ENCODE measurements around the gene ZNF23. TPM values are rescaled to one million over a fixed set of nuclear protein-coding genes. Genes with fewer than 3 reads are reported as not detected.

ZNF23 gene
- total and polyA plus RNA-seq, 4 donors = 10.0 to 13.8 (median 11.7) TPM

GRCh38 chr16:71428385-71428784, 33.7 kb downstream of the ZNF23 start:
- no peaks in the 10 kb centered on the region for H3K36me3 ChIP-seq (ENCODE audit: control insufficient read depth in 1 of 2, insufficient read depth in 2 of 2, low read length in 1 of 2)
- intact Hi-C loops (cut with DNase I) = no loop called here
- no peak overlapping the region for H3K4me3 ChIP-seq (ENCODE audit: low read length in 2 of 2)
- DNase-seq (no peak), ATAC-seq (ENCODE audit: low FRiP score) (no peak)
- peaks cover 2% of the 10 kb centered on the region for H3K9me3 ChIP-seq (ENCODE audit: control insufficient read depth, low read length)
- peaks cover 0 to 1% of the 10 kb centered on the region in 2 donors for H3K27me3 ChIP-seq (ENCODE audit: control insufficient read depth in 1 of 2, insufficient read depth in 2 of 2, low read length in 1 of 2)
- H3K27ac ChIP-seq (ENCODE audit: low read depth in 1 of 2, low read length in 2 of 2) = no peak overlapping the region
- H3K4me1 ChIP-seq (ENCODE audit: control insufficient read depth in 1 of 2, insufficient read depth in 2 of 2, low read length in 2 of 2) = no peaks in the 10 kb centered on the region

GRCh38 chr16:71426880-71427615, 35.0 kb downstream of the ZNF23 start:
- WGBS, 2 donors = 66% methylated on average over 12 of the region's 12 CpGs
- DNase-seq (no peak), ATAC-seq (ENCODE audit: low FRiP score) (no peak)
- intact Hi-C loops (cut with DNase I) = no loop called here
- no peak overlapping the region for H3K4me3 ChIP-seq (ENCODE audit: low read length in 2 of 2)
- no peaks in the 10 kb centered on the region for H3K36me3 ChIP-seq (ENCODE audit: control insufficient read depth in 1 of 2, insufficient read depth in 2 of 2, low read length in 1 of 2)
- no peaks in the 10 kb centered on the region for H3K4me1 ChIP-seq (ENCODE audit: control insufficient read depth in 1 of 2, insufficient read depth in 2 of 2, low read length in 2 of 2)
- peaks cover 2% of the 10 kb centered on the region for H3K9me3 ChIP-seq (ENCODE audit: control insufficient read depth, low read length)
- peaks cover 0 to 1% of the 10 kb centered on the region in 2 donors for H3K27me3 ChIP-seq (ENCODE audit: control insufficient read depth in 1 of 2, insufficient read depth in 2 of 2, low read length in 1 of 2)
- H3K27ac ChIP-seq (ENCODE audit: low read depth in 1 of 2, low read length in 2 of 2) = no peak overlapping the region

DNA sequence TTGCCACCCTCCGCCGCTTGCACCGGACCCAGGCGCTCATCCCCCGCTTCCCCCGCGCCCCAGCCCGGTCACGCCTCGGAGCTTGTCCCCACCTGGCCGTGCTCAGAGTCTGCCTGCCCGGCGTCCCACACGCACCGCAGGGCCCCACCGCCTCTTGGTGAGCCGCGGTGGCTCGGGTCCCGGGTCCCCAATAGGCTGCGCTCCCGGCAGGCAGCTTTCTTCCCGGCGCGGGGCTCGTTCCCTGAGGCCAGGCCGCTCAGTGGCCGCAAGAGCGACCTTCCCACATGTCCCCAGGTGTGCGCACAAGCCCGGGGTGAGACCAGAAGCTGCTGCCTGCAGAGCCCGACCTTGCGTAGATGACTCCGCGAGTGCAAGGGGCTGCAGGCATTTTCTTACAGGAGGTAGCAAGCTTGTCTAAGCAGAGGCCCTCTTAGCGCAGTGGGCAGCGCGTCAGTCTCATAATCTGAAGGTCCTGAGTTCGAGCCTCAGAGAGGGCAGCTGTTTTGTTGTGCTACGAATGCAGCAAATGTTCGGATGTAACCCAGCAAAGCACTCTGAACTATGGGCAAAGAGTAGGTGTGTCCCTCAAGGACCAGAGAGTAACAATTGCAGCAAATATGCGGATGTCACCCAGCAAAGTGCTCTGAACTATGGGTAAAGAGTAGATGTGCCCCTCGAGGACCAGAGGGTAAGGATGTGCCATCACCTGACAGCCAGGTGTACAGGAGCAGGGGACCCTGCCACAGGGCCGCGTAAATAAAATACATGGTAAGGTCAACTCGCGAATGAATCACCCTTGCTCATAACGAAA, 35.8 kb downstream of the ZNF23 start:
- Histone ChIP-seq H3K27ac (ENCODE audit: low read depth in 1 of 2, low read length in 2 of 2) (no peak overlapping the region), H3K36me3 (ENCODE audit: control insufficient read depth in 1 of 2, insufficient read depth in 2 of 2, low read length in 1 of 2) (no peaks in the 10 kb centered on the region), H3K9me3 (ENCODE audit: control insufficient read depth, low read length) (peaks cover 2% of the 10 kb centered on the region), H3K4me3 (ENCODE audit: low read length in 2 of 2) (no peak overlapping the region), H3K4me1 (ENCODE audit: control insufficient read depth in 1 of 2, insufficient read depth in 2 of 2, low read length in 2 of 2) (no peaks in the 10 kb centered on the region), H3K27me3 (ENCODE audit: control insufficient read depth in 1 of 2, insufficient read depth in 2 of 2, low read length in 1 of 2) (peaks cover 0 to 1% of the 10 kb centered on the region in 2 donors)
- no peak for ATAC-seq (ENCODE audit: low FRiP score)
- intact Hi-C loops (cut with DNase I) = no loop called here
- WGBS, 2 donors = 2% methylated on average over 46 to 48 of the region's 48 CpGs
- DNase-seq = peak in 1 of 2 donors; percentile 10

- Histone ChIP-seq H3K4me1 (ENCODE audit: control insufficient read depth in 1 of 2, insufficient read depth in 2 of 2, low read length in 2 of 2) (no peaks in the 10 kb centered on the region), H3K27me3 (ENCODE audit: control insufficient read depth in 1 of 2, insufficient read depth in 2 of 2, low read length in 1 of 2) (peaks cover 0 to 1% of the 10 kb centered on the region in 2 donors), H3K36me3 (ENCODE audit: control insufficient read depth in 1 of 2, insufficient read depth in 2 of 2, low read length in 1 of 2) (no peaks in the 10 kb centered on the region), H3K4me3 (ENCODE audit: low read length in 2 of 2) (no peak overlapping the region), H3K27ac (ENCODE audit: low read depth in 1 of 2, low read length in 2 of 2) (no peak overlapping the region), H3K9me3 (ENCODE audit: control insufficient read depth, low read length) (peaks cover 2% of the 10 kb centered on the region)
- DNase-seq (no peak), ATAC-seq (ENCODE audit: low FRiP score) (no peak)
- intact Hi-C loops (cut with DNase I) = no loop called here
- WGBS, 2 donors = 0 to 4% methylated on average over 18 of the region's 18 CpGs
These were observed 36.3 kb downstream of the ZNF23 start for GRCh38 chr16:71425746-71426068.

- no peak for DNase-seq
- H3K4me3 ChIP-seq (ENCODE audit: low read length in 2 of 2) = no peak overlapping the region
- ATAC-seq (ENCODE audit: low FRiP score) = no peak
- no peaks in the 10 kb centered on the region for H3K36me3 ChIP-seq (ENCODE audit: control insufficient read depth in 1 of 2, insufficient read depth in 2 of 2, low read length in 1 of 2)
- peaks cover 5% of the 10 kb centered on the region for H3K9me3 ChIP-seq (ENCODE audit: control insufficient read depth, low read length)
- no peaks in the 10 kb centered on the region for H3K4me1 ChIP-seq (ENCODE audit: control insufficient read depth in 1 of 2, insufficient read depth in 2 of 2, low read length in 2 of 2)
- no peaks in the 10 kb centered on the region for H3K27me3 ChIP-seq (ENCODE audit: control insufficient read depth in 1 of 2, insufficient read depth in 2 of 2, low read length in 1 of 2)
- intact Hi-C loops (cut with DNase I) = no loop called here
- no peak overlapping the region for H3K27ac ChIP-seq (ENCODE audit: low read depth in 1 of 2, low read length in 2 of 2)
- WGBS, 2 donors = 60 to 71% methylated on average over 6 of the region's 6 CpGs
These were observed 37.4 kb downstream of the ZNF23 start for GRCh38 chr16:71424626-71425025.

GRCh38 chr16:71423865-71424264, 38.2 kb downstream of the ZNF23 start:
- ATAC-seq (ENCODE audit: low FRiP score) (no peak), DNase-seq (no peak)
- Histone ChIP-seq H3K27me3 (ENCODE audit: control insufficient read depth in 1 of 2, insufficient read depth in 2 of 2, low read length in 1 of 2) (no peaks in the 10 kb centered on the region), H3K4me3 (ENCODE audit: low read length in 2 of 2) (no peak overlapping the region), H3K36me3 (ENCODE audit: control insufficient read depth in 1 of 2, insufficient read depth in 2 of 2, low read length in 1 of 2) (no peaks in the 10 kb centered on the region), H3K4me1 (ENCODE audit: control insufficient read depth in 1 of 2, insufficient read depth in 2 of 2, low read length in 2 of 2) (no peaks in the 10 kb centered on the region), H3K27ac (ENCODE audit: low read depth in 1 of 2, low read length in 2 of 2) (no peak overlapping the region), H3K9me3 (ENCODE audit: control insufficient read depth, low read length) (peaks cover 5% of the 10 kb centered on the region)
- 74 to 84% methylated on average over 7 of the region's 7 CpGs for WGBS, 2 donors
- intact Hi-C loops (cut with DNase I) = no loop called here

- WGBS, 2 donors = 67 to 75% methylated on average over 2 of the region's 2 CpGs
- ATAC-seq (ENCODE audit: low FRiP score) (no peak), DNase-seq (no peak)
- Histone ChIP-seq H3K27me3 (ENCODE audit: control insufficient read depth in 1 of 2, insufficient read depth in 2 of 2, low read length in 1 of 2) (no peaks in the 10 kb centered on the region), H3K27ac (ENCODE audit: low read depth in 1 of 2, low read length in 2 of 2) (no peak overlapping the region), H3K4me1 (ENCODE audit: control insufficient read depth in 1 of 2, insufficient read depth in 2 of 2, low read length in 2 of 2) (no peaks in the 10 kb centered on the region), H3K4me3 (ENCODE audit: low read length in 2 of 2) (no peak overlapping the region), H3K9me3 (ENCODE audit: control insufficient read depth, low read length) (peaks cover 5% of the 10 kb centered on the region), H3K36me3 (ENCODE audit: control insufficient read depth in 1 of 2, insufficient read depth in 2 of 2, low read length in 1 of 2) (no peaks in the 10 kb centered on the region)
- intact Hi-C loops (cut with DNase I) = no loop called here
These were observed 39.0 kb downstream of the ZNF23 start for GRCh38 chr16:71423016-71423415.

DNA sequence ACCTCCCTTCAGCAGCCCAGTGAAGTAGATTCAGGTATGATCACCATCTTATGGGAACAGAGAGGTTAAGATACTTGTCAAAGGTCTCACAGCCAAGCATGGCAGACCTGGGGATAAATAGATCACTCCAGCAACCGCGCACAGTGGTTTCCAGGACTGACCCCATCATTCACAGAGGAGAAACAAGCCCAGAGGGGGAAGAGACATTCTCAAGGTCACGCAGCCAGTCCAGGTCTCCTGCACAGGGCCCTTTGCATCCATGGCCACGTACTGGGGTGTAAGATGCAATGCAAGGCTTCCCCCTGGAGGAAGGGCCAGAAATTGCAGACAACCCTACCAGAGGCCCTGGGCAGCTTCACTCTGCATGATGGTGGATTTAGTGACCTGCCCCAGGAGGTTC, 40.1 kb downstream of the ZNF23 start:
- intact Hi-C loops (cut with DNase I) = no loop called here
- Histone ChIP-seq H3K9me3 (ENCODE audit: control insufficient read depth, low read length) (peaks cover 2% of the 10 kb centered on the region), H3K4me1 (ENCODE audit: control insufficient read depth in 1 of 2, insufficient read depth in 2 of 2, low read length in 2 of 2) (no peaks in the 10 kb centered on the region), H3K27me3 (ENCODE audit: control insufficient read depth in 1 of 2, insufficient read depth in 2 of 2, low read length in 1 of 2) (no peaks in the 10 kb centered on the region), H3K36me3 (ENCODE audit: control insufficient read depth in 1 of 2, insufficient read depth in 2 of 2, low read length in 1 of 2) (no peaks in the 10 kb centered on the region), H3K4me3 (ENCODE audit: low read length in 2 of 2) (no peak overlapping the region), H3K27ac (ENCODE audit: low read depth in 1 of 2, low read length in 2 of 2) (no peak overlapping the region)
- 58 to 59% methylated on average over 4 of the region's 4 CpGs for WGBS, 2 donors
- DNase-seq (no peak), ATAC-seq (ENCODE audit: low FRiP score) (no peak)

DNA sequence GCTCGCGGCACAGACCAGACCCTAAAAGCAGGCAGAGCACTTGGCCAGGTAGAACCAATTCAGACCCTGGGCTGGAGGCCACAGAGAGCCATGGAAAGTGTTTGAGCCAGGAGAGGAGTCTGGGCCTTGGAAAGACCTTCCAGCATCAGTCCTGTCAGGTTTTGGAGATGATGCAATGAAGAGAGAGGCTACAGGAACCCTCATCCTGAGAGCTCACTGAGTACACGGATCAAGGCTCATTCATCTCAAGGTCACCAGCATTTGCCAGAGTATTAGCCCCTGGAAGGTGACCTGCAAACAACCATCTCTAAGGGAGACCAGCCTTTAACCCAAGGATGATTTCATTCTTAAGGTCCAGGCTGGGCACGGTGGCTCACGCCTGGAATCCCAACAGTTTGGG, 48.0 kb downstream of the ZNF23 start:
- ATAC-seq (ENCODE audit: low FRiP score) (no peak), DNase-seq (no peak)
- 89% methylated on average over 5 of the region's 5 CpGs for WGBS, 2 donors
- Histone ChIP-seq H3K9me3 (ENCODE audit: control insufficient read depth, low read length) (no peaks in the 10 kb centered on the region), H3K4me1 (ENCODE audit: control insufficient read depth in 1 of 2, insufficient read depth in 2 of 2, low read length in 2 of 2) (no peaks in the 10 kb centered on the region), H3K4me3 (ENCODE audit: low read length in 2 of 2) (no peak overlapping the region), H3K27me3 (ENCODE audit: control insufficient read depth in 1 of 2, insufficient read depth in 2 of 2, low read length in 1 of 2) (no peaks in the 10 kb centered on the region), H3K36me3 (ENCODE audit: control insufficient read depth in 1 of 2, insufficient read depth in 2 of 2, low read length in 1 of 2) (no peaks in the 10 kb centered on the region), H3K27ac (ENCODE audit: low read depth in 1 of 2, low read length in 2 of 2) (no peak overlapping the region)
- intact Hi-C loops (cut with DNase I) = no loop called here
